ENCODE results near the gene PCSK6.

GRCh38 chr15:101530224-101530958, 40.9 kb upstream of the PCSK6 start:
- no peak for TF ChIP-seq CTCF (IDR thresholded peaks at IDR 0.05)
- no peak for TF ChIP-seq POLR2AphosphoS5 (IDR thresholded peaks at IDR 0.05)
- no peak for TF ChIP-seq POLR2A (IDR thresholded peaks at IDR 0.05)
- TF ChIP-seq EP300 (IDR thresholded peaks at IDR 0.05) = no peak

Data from sigmoid colon (tissue), 4 donors.